ENCODE results near the gene IGSF9B. TPM values are rescaled to one million over a fixed set of nuclear protein-coding genes. Genes with fewer than 3 reads are reported as not detected.

IGSF9B gene
- total RNA-seq, 2 donors from 2014 or later: 5.0 to 6.0 TPM

GRCh38 chr11:133993921-133994320 is 37.2 kb upstream of the IGSF9B start:
- Histone ChIP-seq H3K4me1 (no peaks in the 10 kb centered on the region), H3K4me3 (no peak overlapping the region), H3K27ac (no peak overlapping the region), H3K27me3 (no peaks in the 10 kb centered on the region), H3K36me3 (no peaks in the 10 kb centered on the region), H3K9ac (ENCODE audit: low read depth in 2 of 2, low read length in 2 of 2) (no peak overlapping the region), H3K9me3 (no peaks in the 10 kb centered on the region)
- DNase-seq: no peak
- TF ChIP-seq CTCF (IDR thresholded peaks at IDR 0.05): no peak
- intact Hi-C loops (cut with DNase I): no loop called here

DNA sequence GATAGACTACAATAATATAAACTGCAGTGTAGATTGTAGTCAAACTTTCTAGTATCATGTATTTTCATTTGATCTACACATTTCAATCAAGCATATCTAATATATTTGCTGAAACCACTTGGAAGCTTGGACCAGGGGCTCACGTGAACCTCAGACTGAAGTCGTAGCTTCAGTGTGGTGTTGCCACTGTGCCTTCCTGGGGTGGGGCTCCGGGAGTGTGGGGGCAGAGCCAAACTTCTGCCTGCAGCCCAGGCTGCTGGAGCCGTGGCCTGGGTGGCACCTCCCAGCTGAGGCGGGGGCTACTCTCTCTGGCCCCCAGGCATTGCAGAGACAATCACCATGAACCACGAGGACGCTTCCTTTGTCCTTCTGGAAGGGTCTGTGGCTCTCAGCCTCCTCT is 36.3 kb upstream of the IGSF9B start:
- no peaks in the 10 kb centered on the region for H3K4me1 ChIP-seq
- no peak overlapping the region for H3K27ac ChIP-seq
- intact Hi-C loops (cut with DNase I): no loop called here
- H3K4me3 ChIP-seq: no peak overlapping the region
- no peaks in the 10 kb centered on the region for H3K27me3 ChIP-seq
- H3K36me3 ChIP-seq: no peaks in the 10 kb centered on the region
- no peak overlapping the region for H3K9ac ChIP-seq (ENCODE audit: low read depth in 2 of 2, low read length in 2 of 2)
- TF ChIP-seq CTCF (IDR thresholded peaks at IDR 0.05): no peak
- H3K9me3 ChIP-seq: no peaks in the 10 kb centered on the region
- DNase-seq: no peak

DNA sequence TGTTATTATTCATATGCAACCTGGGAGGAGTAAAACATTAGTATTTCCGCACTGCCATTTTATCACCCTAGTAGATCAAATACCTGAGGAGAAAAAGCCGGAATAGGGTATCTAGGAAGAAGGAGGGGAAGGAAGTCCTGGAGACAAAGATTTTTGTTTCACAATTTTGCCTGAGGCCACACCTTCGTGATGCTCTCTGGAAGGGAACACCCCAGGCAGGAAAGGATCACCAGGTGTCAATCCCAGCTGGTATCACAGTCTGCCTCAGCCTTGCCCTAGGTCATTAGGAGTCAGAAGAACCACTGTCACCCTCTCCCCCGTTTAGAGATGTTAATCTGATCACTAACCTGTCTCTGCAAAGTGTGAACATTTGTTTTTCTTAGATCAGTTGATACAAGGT is 35.4 kb upstream of the IGSF9B start:
- no peaks in the 10 kb centered on the region for H3K36me3 ChIP-seq
- DNase-seq: no peak
- H3K9ac ChIP-seq (ENCODE audit: low read depth in 2 of 2, low read length in 2 of 2): no peak overlapping the region
- no peak overlapping the region for H3K4me3 ChIP-seq
- H3K4me1 ChIP-seq: no peaks in the 10 kb centered on the region
- H3K9me3 ChIP-seq: no peaks in the 10 kb centered on the region
- no peak overlapping the region for H3K27ac ChIP-seq
- TF ChIP-seq CTCF (IDR thresholded peaks at IDR 0.05): no peak
- H3K27me3 ChIP-seq: no peaks in the 10 kb centered on the region
- intact Hi-C loops (cut with DNase I): no loop called here

DNA sequence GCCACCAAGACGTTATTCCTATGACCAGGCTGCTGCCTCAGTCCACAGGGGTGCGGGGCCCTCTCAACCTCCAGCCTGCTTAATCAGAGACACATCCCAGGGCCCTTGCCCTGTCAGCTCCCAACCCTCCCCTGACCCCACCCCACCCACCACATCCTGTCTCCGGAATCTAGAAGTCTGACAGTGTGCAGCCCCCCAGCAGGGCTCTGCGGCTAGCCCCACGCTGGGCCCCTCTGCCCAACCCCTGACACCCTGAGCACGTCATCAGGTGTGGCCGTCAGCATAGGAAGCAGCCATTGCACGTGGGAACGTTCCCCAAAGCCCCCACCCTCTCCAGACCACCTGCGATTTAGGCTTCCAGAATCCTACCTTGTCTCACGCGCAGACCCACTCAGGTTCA is 34.3 kb upstream of the IGSF9B start:
- no peak overlapping the region for H3K27ac ChIP-seq
- H3K9ac ChIP-seq (ENCODE audit: low read depth in 2 of 2, low read length in 2 of 2): no peak overlapping the region
- DNase-seq: no peak
- intact Hi-C loops (cut with DNase I): no loop called here
- H3K27me3 ChIP-seq: no peaks in the 10 kb centered on the region
- no peak for TF ChIP-seq CTCF (IDR thresholded peaks at IDR 0.05)
- H3K9me3 ChIP-seq: no peaks in the 10 kb centered on the region
- no peaks in the 10 kb centered on the region for H3K36me3 ChIP-seq
- H3K4me1 ChIP-seq: no peaks in the 10 kb centered on the region
- H3K4me3 ChIP-seq: no peak overlapping the region

DNA sequence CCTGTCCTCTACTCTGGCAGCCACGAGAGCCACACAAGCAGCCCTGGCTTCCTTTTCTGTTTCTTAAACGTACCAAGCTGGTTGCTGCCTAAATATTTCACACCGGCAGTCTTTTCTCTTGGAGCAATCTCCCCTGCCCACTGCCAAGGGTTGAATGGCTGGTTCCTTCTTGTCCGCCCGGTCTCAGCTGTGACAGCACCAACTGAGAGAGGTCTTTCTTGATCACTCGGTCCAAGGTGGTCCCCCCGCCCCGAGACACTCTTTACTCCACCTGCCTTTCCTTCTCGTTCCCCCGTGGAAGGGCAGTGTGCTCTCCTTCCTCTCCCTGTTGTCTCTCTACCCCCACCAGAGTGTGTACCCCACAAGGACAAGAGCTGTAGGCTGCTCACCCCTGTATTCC is 33.7 kb upstream of the IGSF9B start:
- H3K4me3 ChIP-seq: no peak overlapping the region
- H3K9me3 ChIP-seq: no peaks in the 10 kb centered on the region
- no peaks in the 10 kb centered on the region for H3K4me1 ChIP-seq
- H3K27ac ChIP-seq: no peak overlapping the region
- intact Hi-C loops (cut with DNase I): no loop called here
- DNase-seq: no peak
- H3K27me3 ChIP-seq: no peaks in the 10 kb centered on the region
- H3K36me3 ChIP-seq: no peaks in the 10 kb centered on the region
- no peak overlapping the region for H3K9ac ChIP-seq (ENCODE audit: low read depth in 2 of 2, low read length in 2 of 2)
- no peak for TF ChIP-seq CTCF (IDR thresholded peaks at IDR 0.05)
